ENCODE results near the gene ZNF44. TPM values are rescaled to one million over a fixed set of nuclear protein-coding genes. Genes with fewer than 3 reads are reported as not detected.

ZNF44 gene
- polyA plus RNA-seq: 14.7 and 19.2 TPM in 2 replicates
- 39.2 and 40.2 TPM in 2 replicates for polyA minus RNA-seq

DNA sequence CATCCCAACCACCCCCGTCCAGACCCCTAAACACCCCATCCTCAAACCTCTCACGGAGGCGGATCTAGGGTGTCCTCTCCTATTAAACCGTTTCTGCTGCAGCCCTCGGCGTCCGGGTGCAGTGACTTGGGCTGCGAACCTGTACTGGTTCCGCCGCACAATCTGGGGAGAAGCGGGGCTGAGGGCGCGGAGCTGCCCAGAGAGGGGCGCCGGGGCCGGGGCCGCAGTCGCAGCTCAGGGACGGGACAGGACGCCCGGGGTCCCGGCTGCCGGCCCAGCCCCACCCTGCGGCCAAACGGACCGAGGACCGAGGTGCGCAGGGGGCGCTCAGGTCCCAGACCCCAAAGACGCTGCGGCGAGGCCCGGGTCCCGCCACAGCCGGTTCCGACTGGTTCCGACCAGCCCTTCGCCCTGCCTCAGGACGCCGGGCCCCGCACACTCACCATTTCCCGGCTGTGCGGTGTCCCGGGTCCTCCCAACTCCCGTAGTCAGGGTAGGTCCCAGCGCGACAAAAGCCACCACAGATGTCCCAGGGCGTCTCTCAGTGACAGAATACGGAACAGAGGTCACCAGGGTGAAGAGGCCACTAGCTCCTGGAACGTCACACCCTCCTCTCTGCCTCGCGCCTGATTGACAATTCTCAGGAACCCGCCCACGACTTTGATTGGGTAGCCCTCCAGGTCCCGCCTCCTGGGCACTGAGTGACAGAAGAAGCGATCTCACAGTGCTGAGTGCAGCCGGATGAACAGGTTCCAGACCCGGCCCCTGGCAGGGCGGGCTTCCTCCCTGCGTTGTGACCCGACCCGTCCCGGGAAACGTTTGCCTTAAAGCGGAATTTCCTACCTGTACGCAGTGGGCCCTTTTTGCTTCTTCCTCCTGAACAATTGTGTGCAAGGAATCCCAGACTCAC lies at the start of gene ZNF44:
TSS of gene ZNF44 (minus strand) at position 635 of the 910 bp plus-strand sequence. CDS start at position 446, 189 bp downstream.
- no peaks in the 10 kb centered on the region for H3K9me3 ChIP-seq (ENCODE audit: low read length)
- H3K36me3 ChIP-seq (ENCODE audit: insufficient read depth, low read length): no peaks in the 10 kb centered on the region
- H2AFZ ChIP-seq (ENCODE audit: low read depth, low read length): peak within 1 kb of the TSS; percentile 51
- H3K9me2 ChIP-seq (ENCODE audit: insufficient read depth, low read length): no peaks in the 10 kb centered on the region
- H4K20me1 ChIP-seq (ENCODE audit: insufficient read depth): no peaks in the 10 kb centered on the region
- peak within 1 kb of the TSS; percentile 74 for H3K4me2 ChIP-seq (ENCODE audit: low read length)
- peaks cover 32% of the 10 kb centered on the region for H3K79me2 ChIP-seq (replicated peaks; ENCODE audit: insufficient read depth, low read length)
- H3K9ac ChIP-seq (ENCODE audit: low read length): peak within 1 kb of the TSS; percentile 86
- H3K4me3 ChIP-seq (ENCODE audit: low read length): peak within 1 kb of the TSS; percentile 93
- no peaks in the 10 kb centered on the region for H3F3A ChIP-seq (ENCODE audit: insufficient read depth, low read length, poor library complexity, severe bottlenecking)
- H3K27ac ChIP-seq (ENCODE audit: low read length): peak within 1 kb of the TSS; percentile 75
- H3K27me3 ChIP-seq (ENCODE audit: insufficient read depth, low read depth, low read length): no peaks in the 10 kb centered on the region
- TF ChIP-seq, protein P1, sequence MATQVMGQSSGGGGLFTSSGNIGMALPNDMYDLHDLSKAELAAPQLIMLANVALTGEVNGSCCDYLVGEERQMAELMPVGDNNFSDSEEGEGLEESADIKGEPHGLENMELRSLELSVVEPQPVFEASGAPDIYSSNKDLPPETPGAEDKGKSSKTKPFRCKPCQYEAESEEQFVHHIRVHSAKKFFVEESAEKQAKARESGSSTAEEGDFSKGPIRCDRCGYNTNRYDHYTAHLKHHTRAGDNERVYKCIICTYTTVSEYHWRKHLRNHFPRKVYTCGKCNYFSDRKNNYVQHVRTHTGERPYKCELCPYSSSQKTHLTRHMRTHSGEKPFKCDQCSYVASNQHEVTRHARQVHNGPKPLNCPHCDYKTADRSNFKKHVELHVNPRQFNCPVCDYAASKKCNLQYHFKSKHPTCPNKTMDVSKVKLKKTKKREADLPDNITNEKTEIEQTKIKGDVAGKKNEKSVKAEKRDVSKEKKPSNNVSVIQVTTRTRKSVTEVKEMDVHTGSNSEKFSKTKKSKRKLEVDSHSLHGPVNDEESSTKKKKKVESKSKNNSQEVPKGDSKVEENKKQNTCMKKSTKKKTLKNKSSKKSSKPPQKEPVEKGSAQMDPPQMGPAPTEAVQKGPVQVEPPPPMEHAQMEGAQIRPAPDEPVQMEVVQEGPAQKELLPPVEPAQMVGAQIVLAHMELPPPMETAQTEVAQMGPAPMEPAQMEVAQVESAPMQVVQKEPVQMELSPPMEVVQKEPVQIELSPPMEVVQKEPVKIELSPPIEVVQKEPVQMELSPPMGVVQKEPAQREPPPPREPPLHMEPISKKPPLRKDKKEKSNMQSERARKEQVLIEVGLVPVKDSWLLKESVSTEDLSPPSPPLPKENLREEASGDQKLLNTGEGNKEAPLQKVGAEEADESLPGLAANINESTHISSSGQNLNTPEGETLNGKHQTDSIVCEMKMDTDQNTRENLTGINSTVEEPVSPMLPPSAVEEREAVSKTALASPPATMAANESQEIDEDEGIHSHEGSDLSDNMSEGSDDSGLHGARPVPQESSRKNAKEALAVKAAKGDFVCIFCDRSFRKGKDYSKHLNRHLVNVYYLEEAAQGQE (IDR thresholded peaks at IDR 0.05; ENCODE audit: borderline replicate concordance): no peak
- TF ChIP-seq, protein P2, sequence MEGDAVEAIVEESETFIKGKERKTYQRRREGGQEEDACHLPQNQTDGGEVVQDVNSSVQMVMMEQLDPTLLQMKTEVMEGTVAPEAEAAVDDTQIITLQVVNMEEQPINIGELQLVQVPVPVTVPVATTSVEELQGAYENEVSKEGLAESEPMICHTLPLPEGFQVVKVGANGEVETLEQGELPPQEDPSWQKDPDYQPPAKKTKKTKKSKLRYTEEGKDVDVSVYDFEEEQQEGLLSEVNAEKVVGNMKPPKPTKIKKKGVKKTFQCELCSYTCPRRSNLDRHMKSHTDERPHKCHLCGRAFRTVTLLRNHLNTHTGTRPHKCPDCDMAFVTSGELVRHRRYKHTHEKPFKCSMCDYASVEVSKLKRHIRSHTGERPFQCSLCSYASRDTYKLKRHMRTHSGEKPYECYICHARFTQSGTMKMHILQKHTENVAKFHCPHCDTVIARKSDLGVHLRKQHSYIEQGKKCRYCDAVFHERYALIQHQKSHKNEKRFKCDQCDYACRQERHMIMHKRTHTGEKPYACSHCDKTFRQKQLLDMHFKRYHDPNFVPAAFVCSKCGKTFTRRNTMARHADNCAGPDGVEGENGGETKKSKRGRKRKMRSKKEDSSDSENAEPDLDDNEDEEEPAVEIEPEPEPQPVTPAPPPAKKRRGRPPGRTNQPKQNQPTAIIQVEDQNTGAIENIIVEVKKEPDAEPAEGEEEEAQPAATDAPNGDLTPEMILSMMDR (IDR thresholded peaks at IDR 0.05; ENCODE audit: poor library complexity, severe bottlenecking): no peak
- peak; percentile 36 for TF ChIP-seq MXI1 (conservative IDR thresholded peaks at IDR 0.05; ENCODE audit: poor library complexity, severe bottlenecking)
- TF ChIP-seq EP300 (conservative IDR thresholded peaks at IDR 0.05; ENCODE audit: poor library complexity, severe bottlenecking): peak; percentile 53
- TF ChIP-seq RAD21 (conservative IDR thresholded peaks at IDR 0.05): peak; percentile 27
- peak; percentile 77 for TF ChIP-seq POLR2AphosphoS5 (IDR thresholded peaks at IDR 0.05)

DNA sequence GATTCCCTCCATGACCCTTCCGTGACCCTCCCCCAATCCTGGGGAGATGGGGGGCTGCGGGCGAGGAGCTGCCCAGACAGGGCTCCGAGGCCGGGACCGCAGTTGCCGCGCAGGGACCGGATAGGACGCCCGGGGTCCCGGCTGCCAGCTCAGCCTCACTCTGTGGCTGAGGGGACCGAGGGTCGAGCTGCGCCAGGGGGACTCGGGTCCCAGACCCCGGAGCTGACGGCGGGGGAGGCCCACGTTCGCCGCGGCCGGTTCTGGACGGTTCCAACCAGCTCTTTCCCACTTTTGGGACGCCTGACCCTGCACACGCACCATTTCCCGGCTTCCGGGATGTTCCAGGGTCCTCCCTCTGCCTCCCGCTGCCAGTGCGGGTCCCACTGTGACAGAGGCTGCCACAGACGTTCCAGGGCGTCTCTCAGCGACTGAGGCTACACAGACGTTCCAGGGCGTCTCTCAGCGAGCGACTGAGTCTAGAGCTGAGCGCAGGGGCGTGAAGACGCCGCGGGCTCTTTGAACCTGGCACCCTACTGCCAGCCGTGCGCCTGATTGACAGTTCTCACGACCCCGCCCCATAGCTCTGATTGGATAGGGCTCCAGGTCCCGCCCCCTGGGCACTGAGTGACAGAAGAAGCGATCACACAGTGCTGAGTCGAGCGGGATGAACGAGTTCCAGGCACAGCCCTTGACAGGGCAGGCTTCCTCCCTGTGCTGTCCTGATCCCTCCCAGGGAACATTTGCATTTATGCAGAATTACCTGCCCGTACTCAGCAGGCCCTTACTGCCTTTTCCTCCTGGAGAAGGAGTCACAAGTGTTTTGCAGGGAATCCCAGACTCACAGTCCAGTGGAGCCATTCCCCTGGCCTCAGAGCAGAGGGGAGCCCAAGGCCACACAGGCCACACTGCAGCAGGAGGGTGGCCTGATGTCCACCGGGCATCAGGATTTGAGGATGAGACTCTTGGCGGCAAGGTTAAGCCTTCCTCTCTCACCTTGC lies 38.8 kb upstream of the ZNF44 start, which contains the start of gene ZNF563:
TSS of gene ZNF563 (minus strand) at position 472 of the 998 bp plus-strand sequence. CDS start at position 321, 151 bp downstream.
- Histone ChIP-seq H3K27ac (ENCODE audit: low read length) (peak within 1 kb of the TSS; percentile 33), H3K27me3 (ENCODE audit: insufficient read depth, low read depth, low read length) (peaks cover 5% of the 10 kb centered on the region)

More for the DNA sequence above, 38.8 kb upstream of the ZNF44 start, which contains the start of gene ZNF563:
- peak within 1 kb of the TSS; percentile 52 for H2AFZ ChIP-seq (ENCODE audit: low read depth, low read length)
- H3K4me3 ChIP-seq (ENCODE audit: low read length): peak within 1 kb of the TSS; percentile 81
- H3K79me2 ChIP-seq (replicated peaks; ENCODE audit: insufficient read depth, low read length): no peaks in the 10 kb centered on the region
- no peaks in the 10 kb centered on the region for H3K9me3 ChIP-seq (ENCODE audit: low read length)
- TF ChIP-seq, protein P2 (IDR thresholded peaks at IDR 0.05; ENCODE audit: poor library complexity, severe bottlenecking): no peak
- TF ChIP-seq RAD21 (conservative IDR thresholded peaks at IDR 0.05) (peak; percentile 47), TAF1 (IDR thresholded peaks at IDR 0.05; ENCODE audit: low read depth) (peak; percentile 57), SMC3 (conservative IDR thresholded peaks at IDR 0.05; ENCODE audit: poor library complexity) (peak; percentile 59), MXI1 (conservative IDR thresholded peaks at IDR 0.05; ENCODE audit: poor library complexity, severe bottlenecking) (peak; percentile 87), EZH2 (IDR thresholded peaks at IDR 0.05; ENCODE audit: borderline replicate concordance, insufficient read depth, low read length, poor library complexity, severe bottlenecking) (no peak), EP300 (conservative IDR thresholded peaks at IDR 0.05; ENCODE audit: poor library complexity, severe bottlenecking) (peak; percentile 63), POLR2AphosphoS5 (IDR thresholded peaks at IDR 0.05) (peak; percentile 74)
- TF ChIP-seq, protein P1 (IDR thresholded peaks at IDR 0.05; ENCODE audit: borderline replicate concordance): peak; percentile 69
- no peaks in the 10 kb centered on the region for H3K9me2 ChIP-seq (ENCODE audit: insufficient read depth, low read length)
- H4K20me1 ChIP-seq (ENCODE audit: insufficient read depth): no peaks in the 10 kb centered on the region
- H3K9ac ChIP-seq (ENCODE audit: low read length): peak within 1 kb of the TSS; percentile 62
- no peaks in the 10 kb centered on the region for H3K36me3 ChIP-seq (ENCODE audit: insufficient read depth, low read length)
- peak within 1 kb of the TSS; percentile 48 for H3K4me2 ChIP-seq (ENCODE audit: low read length)
- no peaks in the 10 kb centered on the region for H3F3A ChIP-seq (ENCODE audit: insufficient read depth, low read length, poor library complexity, severe bottlenecking)

Data from neural cell (in vitro differentiated cells).